ENCODE data around the gene YAF2.

DNA sequence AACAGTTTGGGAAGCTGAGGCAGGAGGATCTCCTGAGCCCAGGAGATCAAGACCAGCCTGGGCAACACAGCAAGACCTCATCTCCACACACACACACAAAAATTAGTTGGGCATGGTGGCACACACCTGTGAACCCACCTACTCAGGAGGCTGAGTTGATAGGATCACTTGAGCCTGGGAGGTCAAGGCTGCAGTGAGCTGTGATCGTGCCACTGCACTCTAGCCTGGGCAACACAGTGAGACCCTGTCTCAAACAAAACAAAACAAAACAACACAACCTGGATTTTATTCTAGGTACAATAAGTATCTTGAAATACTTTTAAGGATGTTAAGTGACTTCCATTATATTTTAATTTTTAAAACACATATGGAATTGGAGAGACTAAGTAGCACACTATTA lies 45.8 kb downstream of the YAF2 start:
- TF ChIP-seq EZH2phosphoT487 (IDR thresholded peaks at IDR 0.05; ENCODE audit: borderline replicate concordance), result no peak
- no peak for TF ChIP-seq FOSL1 (IDR thresholded peaks at IDR 0.05; ENCODE audit: low read depth)
- TF ChIP-seq, protein P1, sequence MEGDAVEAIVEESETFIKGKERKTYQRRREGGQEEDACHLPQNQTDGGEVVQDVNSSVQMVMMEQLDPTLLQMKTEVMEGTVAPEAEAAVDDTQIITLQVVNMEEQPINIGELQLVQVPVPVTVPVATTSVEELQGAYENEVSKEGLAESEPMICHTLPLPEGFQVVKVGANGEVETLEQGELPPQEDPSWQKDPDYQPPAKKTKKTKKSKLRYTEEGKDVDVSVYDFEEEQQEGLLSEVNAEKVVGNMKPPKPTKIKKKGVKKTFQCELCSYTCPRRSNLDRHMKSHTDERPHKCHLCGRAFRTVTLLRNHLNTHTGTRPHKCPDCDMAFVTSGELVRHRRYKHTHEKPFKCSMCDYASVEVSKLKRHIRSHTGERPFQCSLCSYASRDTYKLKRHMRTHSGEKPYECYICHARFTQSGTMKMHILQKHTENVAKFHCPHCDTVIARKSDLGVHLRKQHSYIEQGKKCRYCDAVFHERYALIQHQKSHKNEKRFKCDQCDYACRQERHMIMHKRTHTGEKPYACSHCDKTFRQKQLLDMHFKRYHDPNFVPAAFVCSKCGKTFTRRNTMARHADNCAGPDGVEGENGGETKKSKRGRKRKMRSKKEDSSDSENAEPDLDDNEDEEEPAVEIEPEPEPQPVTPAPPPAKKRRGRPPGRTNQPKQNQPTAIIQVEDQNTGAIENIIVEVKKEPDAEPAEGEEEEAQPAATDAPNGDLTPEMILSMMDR (IDR thresholded peaks at IDR 0.05 in 2 of 3, conservative IDR thresholded peaks at IDR 0.05 in 1 of 3; ENCODE audit: borderline replicate concordance in 1 of 3, insufficient read depth in 1 of 3, low read depth in 2 of 3, low read length in 2 of 3), result no peak
- TF ChIP-seq POLR2AphosphoS5 (IDR thresholded peaks at IDR 0.05; ENCODE audit: low read depth, low read length), result no peak
- no peak for TF ChIP-seq TCF7L2 (IDR thresholded peaks at IDR 0.05; ENCODE audit: borderline replicate concordance, extremely low read depth, insufficient read depth, insufficient read length)
- no peak for TF ChIP-seq EZH2 (IDR thresholded peaks at IDR 0.05)
- TF ChIP-seq ZNF274 (IDR thresholded peaks at IDR 0.05; ENCODE audit: low read depth, low read length), result no peak
- TF ChIP-seq ELF1 (IDR thresholded peaks at IDR 0.05; ENCODE audit: borderline replicate concordance, low read depth), result no peak
- no peak for TF ChIP-seq YY1 (IDR thresholded peaks at IDR 0.05; ENCODE audit: extremely low read depth, insufficient replicate concordance, low read depth, low read length)
